GM18907 (cell line): ENCODE data around the gene POLDIP3.

Source experiments
- ATAC-seq: cut with Tn5 transposase; IDR thresholded peaks from one replicate; pipeline ENCODE4 v1.9.1; 2021; ENCODE audit warnings: mild to moderate bottlenecking, moderate library complexity; ENCODE audit not compliant: unreplicated experiment

Gene POLDIP3

DNA sequence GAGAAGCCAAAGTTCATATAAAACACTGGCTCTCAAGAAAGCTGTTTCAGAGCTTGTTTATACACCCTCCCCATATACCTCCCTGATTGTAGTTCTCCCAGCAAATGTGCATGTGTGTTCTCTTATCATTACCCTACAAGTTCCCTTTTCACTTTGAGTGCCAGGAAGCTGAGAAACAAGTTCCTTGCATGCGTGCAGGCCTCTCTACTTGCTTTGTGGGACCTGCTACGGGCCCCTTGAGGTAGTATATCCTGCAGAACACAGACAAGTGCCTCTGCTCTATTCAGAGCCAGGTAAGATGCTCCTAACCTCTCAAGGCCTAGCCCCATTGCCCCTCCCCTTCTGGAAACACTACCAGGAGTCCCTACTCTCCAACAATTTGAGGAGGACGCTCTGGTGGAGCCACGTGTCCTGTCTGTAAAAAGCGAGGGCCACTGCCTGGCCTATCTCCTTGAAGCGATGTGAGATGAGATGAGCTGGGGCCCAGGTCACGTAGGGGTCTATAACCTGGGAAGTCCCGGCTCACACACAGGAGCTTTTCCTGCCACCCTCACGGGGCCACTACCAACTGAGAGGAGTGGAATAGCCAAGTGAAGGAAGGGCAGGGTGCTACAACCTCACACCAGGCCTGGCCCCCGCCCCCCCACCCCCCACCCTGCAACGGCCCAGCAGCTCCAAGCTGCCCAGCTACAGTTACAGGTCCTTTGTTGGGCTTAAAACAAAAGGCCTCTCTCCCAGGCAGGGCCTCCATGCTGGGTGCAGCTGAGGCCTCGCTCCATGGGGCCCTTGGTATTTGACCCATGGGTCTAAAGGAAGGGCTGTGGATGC is 28.3 kb upstream of the POLDIP3 start:
- ATAC-seq = no peak

DNA sequence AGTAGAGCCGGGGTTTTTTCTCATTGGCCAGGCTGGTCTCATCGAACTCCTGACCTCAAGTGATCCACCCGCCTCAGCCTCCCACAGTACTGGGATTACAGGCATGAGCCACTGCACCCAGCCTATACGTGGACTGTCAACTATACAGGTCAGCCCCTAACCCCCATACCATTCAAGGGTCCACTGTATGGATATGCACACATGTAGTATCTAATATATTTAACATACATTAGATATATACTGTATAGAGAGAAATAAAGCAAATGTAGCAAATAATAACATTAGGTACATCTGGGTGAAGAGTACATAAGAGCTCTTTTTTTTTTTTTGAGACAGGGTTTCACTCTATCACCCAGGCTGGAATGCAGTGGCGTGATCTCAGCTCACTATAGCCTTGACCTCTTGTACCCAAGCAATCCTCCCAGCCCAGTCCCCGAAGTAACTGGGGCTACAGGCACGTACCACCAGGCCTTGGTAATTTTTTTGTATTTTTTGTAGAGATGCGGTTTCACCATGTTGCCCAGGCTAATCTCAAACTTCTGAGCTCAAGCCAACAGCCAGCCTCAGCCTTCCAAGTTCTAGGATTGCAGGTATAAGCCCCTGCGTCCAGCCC is 27.2 kb upstream of the POLDIP3 start:
- ATAC-seq = no peak

DNA sequence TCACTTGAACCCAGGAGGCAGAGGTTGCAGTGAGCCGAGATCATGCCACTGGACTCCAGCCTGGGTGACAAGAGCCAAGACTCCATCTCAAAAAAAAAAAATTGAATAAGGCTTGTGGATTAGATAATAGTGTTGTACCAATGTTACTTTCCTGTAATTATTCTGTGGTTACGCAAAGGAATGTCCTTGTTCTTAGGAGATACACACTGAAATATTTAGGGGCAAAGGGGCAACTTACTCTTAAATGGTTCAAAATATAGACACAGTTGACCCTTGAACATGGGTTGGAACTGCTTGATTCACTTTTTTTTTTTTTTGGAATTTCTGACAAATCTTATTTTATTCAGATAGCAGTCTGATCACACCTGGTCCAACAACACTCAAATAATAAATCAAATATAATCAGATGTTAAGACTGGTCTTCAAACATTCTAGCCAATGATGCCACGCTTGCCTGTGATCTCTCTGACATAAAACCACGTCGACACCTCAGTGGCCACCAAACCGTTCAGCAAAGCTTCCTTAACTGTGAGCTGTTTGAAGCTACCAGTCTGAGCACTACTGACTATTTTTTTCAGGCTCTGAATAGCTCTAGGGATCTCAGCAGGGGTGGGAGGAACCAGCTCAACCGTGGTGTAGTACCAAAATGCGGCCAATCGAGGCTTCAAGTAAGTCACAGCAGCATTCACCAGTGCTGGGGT is 25.0 kb upstream of the POLDIP3 start:
- ATAC-seq = no peak

DNA sequence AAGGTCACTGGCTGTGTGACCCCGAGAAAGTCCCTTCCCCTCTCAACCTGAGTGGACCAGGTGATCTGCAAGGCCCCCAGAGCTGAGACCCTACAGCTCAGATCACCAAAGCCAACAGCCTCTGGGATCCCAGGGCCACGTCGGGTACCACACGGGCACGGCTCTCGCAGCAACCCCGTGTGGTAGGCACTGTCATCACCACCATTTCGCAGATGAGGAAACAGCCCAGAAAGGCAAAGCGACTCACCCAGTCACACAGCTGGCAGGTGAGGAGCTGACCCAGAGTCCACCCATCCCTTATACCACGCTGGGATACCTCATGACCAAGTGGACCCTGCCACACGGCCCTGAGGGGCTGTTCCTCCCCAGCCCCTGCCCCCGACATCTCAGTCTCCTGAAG is 22.9 kb upstream of the POLDIP3 start:
- no peak for ATAC-seq

DNA sequence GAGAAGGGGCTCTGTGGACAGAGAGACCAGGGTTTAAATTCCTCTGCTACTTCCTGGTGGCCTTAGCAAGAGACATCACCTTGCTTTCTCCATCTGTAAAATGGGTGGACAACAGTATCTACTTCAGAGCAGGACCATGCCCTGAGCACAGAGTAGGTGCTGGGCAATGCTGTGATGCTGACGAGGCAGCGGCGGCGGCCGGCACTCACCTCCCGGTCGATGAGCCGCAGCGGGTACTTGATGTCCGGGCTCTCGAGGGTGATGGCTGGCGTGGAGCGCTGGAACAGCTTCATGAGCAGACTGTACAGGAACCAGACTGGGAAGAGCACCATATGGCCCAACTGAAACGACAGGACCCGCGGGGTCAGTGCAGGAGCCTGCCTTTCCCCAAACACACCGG is 21.8 kb upstream of the POLDIP3 start:
- no peak for ATAC-seq

DNA sequence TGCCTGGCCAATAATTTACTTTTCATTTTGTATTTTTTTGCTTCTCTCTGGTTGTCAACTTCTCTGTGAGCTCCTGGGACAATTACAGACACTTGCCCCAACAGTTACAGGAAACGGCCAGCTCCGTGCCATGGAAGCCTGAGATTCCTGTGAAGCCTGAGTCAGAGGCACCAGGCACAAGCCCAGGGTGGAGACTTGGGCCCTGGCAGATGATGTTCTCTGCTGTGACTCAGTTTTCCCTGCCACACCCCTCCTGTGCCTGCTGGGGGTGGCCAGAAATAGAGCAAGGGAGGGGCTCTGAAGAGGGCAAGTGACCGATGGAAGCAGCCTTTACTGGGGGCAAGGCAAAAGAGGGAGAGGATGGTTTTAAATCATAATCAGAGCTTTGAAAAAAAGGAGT is 20.8 kb upstream of the POLDIP3 start:
- ATAC-seq = no peak

DNA sequence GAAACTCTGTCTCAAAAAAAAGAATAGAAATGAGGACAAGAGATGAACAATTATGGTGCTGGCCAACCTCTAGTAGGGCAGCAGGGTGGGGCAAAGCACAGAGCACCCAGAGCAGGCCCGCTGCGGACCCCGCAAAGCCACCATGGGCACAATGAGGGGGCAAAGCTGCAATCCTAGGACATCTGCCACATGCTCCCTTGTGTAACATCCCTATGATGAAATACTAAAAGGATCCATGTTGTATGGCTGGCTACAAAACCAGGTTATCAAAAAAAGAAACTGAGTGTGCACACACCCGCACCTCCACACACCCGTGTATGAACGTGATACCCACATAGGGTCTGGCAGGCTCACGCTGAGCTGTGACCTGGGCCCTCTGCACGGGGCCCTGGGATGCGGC is 18.3 kb upstream of the POLDIP3 start:
- ATAC-seq = no peak

DNA sequence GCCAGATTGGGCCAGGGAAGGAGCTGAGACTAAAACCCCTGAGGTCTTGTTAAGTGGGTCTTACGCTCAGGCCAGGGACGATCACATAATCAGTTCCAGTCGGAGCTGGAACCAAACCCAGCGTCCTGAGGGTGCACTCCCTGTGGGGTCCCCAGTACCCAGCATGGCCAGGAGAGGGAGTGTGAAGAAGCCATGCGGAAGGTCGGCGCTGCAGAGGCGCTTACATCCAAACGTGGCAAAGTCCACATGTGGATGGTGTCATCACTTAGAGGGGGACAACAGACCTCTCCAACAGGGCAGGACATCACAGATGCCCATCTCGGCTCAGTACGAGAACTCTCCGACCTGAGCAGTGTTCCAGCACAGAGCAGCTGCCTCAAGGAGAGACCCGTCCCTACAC is 17.4 kb upstream of the POLDIP3 start:
- no peak for ATAC-seq

DNA sequence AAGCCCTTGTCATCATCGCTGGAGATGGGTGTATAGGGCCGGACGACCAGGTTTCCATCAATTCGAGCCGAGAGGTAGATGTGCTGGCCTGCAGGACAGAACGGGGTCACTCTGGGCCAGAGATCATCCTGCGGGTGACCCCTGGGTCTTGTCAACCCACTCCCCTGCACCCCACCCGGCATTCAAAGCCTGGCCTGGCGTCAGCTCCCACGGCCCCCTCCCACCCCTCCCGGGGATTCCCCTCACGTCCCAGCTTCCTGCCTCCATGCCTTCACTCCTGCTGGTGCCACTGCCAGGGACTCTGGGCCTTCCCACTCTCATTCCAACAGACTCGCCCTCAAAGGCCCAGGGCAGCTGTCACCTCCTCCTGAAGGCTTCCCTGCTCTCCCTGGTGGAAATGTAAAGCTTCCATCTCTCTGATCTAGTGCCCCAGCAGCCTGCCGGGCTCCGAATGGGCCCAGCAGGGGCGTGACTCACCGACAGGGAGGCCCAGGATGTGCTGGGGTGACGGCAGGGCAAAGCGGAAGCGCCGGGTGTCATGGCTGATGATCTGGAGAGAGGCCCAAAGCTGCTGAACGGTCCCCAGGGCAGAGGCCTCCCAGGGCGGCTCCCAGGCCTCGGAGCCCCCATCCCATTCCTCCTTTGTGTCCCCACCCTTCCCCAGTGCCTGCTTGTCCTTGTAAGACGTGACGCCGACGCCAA is 16.4 kb upstream of the POLDIP3 start:
- ATAC-seq = no peak

DNA sequence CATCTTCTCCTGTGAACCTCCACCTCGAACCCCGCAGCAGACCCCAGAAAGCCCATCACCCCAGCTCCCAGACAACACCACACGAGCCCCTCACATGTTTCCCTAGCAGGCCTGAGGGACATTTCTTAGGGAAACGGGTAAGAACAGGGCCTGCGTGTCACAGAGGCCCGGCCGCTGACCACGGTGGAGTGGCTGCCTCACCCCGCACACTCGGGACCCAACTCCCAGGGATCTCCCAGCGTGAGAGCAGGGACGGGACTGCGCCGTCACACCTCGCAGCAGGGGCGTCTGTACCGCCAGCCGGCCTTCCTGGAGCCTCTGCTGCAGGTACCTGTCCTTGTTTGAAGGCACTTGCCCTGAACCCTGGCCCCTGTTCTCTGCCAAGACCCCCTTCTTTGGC is 15.5 kb upstream of the POLDIP3 start:
- ATAC-seq = no peak

DNA sequence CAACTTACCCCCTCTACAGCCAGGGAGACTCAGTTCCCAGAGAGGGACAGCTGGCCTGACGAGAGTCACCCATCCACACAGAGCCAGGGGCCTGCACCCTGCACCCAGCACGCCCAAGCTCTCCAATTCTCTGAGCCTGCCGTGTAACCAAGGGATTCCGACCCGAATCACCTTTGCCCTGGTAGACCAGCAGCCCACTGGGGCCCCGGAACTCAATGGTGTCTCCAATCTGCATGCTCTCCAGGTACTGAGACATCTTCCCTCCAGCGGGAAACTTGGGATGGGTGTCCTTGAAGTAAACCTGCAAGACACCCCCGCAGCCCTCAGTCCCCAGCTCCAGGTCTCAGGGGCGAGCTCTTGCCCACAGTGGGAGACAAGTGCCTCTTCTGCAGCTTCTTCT is 13.3 kb upstream of the POLDIP3 start:
- no peak for ATAC-seq

DNA sequence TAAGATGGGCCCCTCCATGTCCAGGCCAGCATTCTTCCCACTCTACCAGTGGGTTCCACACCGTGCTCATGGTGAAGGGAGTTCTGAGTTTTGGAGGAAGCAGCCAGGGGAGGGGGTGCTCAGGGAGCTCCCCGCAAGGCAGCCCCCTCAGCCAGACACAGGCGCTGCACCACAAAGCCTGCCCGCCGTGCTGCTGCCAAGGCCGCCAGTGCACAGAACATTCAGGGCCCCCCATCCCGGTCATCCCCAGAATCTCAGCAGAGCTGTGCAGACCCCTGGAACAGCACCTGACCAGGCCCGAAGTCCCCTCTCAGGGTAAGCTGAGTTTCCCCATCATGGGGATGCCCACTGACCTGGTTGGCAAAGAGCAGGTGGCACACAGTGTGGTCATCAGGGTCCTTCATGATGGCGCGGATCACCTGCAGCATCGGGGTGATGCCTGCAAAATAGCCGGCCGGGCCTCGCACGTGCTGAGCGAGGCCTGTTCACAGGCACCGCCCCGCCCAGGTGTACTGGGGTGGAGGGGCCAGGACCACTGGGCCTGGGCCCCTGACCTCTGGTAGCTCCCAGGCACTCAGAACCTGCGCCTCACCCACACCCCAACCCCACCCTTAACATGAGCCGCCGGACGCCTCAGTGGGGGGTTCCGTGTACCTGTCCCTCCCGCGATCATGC is 12.4 kb upstream of the POLDIP3 start:
- ATAC-seq = no peak

DNA sequence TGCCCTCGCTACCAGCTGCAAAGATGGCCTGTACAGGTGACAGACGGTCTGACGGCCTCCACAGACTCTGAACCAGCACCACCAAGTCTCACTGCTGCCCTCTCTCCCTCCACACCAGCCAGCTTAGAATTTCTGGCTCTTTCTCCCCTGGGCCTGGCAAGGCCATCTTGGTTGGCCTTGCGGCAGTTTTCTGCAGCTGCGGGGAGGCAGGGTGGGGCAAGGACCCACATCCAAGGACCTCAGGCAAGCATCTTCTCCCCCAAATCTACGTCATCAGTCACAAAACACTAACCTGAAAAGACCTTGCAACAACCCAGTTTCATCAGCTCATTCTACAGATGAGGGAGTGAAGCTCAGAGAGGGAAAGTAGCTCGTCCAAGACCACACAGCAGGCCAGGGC is 11.7 kb upstream of the POLDIP3 start:
- no peak for ATAC-seq

DNA sequence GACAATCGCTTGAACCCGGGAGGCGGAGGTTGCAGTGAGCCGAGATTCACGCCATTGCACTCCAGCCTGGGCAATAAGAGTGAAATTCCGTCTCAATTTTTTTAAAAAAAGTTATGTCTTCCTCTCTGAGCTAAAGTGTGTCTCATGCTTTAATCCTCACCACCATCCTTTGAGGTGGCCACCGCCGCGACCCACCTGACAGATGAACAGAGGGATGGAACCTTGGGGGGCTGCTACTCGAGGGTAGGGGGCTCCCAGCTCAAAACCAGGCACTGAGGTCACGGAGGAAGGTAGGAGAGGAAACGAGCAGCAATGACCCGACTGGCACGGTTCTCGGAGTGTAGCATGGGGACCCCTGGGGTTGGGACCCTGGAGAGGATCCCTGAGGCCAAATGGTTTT is 10.7 kb upstream of the POLDIP3 start:
- ATAC-seq = no peak

DNA sequence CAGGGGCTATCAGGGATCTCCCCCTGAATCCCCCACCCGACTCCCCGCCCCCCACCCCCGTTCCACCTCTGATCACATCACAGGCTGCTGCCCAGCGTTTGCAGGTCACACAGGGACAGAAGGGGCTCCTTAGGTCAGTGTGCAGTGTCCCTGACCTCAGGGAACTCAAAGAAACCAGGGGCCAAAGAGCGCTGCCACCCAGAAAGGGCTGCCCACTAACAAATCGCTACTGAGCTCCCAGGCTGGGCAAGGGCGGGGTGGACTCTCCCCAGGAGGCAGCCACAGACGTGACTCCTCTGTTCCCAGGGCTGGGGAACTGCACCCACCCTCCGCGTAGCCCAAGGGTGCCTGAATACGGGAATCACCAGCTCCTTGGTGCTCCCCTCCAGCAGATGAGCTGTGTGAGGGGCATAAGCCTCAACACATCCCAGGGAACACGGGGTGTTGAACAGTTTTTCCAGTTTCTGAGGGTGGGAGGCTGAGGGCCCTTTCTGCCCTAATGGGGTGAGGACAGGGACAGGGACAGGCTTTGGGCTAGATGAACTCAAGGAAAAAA is 9.9 kb upstream of the POLDIP3 start:
- ATAC-seq = no peak

DNA sequence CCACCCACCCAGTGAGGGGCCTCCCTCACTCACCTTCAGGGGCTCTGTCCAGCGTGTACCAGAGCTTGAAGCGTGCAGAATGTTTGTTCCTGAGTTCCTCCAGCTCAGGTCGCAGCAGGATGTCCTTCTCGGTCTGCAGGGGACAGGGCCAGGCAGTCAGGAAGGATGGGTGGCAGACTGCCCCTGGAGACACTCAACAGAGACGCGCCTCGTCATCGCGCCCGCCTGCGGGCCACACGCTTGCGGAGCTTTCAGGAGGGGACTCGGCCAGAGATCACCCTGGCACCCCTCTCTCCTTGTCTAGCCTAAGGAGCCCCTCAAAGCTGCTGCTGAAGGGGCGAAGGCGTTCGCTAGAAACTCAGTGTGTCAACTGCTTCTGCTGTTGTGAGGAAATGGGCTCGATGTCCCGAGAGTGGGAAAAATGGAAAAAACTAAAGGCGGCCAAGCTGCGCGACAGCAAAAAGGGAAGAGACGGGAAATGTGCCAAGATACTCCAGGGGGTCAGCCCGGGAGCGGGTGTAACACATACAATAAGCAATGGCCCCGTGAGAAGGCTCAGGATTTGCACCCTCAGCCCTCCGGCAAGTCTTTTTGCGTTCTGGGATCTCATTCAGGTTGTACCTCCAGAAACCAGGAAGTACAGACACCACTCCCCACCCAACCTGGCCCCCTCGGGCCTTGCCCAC is 9.2 kb upstream of the POLDIP3 start:
- no peak for ATAC-seq

DNA sequence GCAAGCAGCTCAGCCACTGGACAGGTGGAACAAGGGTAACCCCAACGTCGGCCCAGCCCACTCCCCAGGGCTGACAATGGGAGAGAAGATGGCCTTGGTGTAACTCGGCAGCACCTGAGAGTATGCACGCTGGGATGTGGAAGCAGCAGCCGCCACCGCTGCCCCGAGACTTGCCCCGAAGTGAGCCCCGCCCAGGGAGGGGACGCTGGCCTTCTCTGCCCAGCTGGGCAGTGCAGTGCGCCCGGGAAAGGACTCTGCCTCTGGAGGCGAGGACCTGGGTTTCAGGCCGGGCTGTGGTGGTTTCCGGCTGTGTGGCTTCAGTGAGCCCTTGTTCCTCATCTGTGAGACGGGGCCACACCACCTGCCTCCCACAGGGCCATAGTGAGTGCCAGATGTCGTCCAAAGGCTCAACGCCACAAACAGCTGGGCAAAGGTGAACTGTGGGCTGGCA is 8.6 kb upstream of the POLDIP3 start:
- ATAC-seq = no peak

DNA sequence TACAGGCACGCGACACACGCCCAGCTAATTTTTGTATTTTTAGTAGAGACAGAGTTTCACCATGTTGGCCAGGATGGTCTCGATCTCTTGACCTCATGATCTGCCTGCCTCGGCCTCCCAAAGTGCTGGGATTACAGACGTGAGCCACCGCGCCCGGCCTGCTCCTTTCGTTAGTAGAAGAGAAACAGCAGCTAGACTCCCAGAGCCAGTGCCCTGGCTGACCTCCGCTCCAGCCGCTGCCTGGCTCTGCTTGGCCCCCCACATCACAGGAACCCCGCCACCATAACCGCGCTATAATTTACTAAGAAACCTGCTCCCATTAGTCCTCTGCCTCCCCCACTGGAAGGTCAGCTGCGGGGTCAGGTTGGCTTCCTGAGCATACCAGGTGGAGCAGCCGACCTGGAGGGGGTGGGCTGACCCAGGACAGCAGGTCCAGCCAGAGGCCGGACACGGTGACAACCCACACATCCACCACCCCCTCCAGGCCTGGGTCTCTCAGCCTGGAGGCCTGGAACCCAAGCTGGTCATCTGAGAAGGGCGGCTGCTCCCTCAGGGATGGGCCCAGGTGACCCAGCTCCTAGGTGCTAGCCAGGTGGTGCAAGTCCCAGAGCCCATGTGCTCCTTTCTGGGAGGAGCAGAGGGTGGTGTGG is 7.5 kb upstream of the POLDIP3 start:
- ATAC-seq = no peak

DNA sequence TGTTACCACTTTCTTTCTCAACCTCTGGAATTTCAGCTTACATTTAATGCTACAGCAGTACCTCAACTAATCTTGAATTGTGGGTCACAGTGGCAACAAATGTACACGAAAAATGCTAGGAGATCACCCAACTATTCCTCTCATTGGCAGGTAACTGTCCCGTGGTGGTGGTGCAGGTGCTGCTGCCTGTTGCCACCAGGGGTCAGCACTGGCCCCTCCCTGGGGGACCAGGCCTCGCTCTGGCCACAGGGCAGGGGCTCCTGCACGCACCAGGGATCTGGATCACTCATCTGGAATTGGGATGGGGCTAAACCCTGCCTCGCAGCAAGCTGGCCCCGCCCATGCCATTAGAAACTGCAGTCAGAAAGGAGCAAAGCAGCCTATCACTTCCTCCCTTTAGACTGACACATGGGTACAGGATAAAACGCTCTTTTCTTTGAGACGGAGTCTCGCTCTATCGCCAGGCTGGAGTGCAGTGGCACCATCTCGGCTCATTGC is 6.9 kb upstream of the POLDIP3 start:
- ATAC-seq = no peak
